HUDEP-2 (cell line): ENCODE data around the gene KRT2.
A peak's percentile ranks its signal among the peaks of the same experiment; 100 is the strongest.

ENCODE experiments used
- DNase-seq, 76 experiments: peaks; one replicate each; lab custom pipeline; 2025; ENCODE audit not compliant: unreplicated experiment in 76 of 76; lab: John Stamatoyannopoulos, UW

KRT2 gene

DNA sequence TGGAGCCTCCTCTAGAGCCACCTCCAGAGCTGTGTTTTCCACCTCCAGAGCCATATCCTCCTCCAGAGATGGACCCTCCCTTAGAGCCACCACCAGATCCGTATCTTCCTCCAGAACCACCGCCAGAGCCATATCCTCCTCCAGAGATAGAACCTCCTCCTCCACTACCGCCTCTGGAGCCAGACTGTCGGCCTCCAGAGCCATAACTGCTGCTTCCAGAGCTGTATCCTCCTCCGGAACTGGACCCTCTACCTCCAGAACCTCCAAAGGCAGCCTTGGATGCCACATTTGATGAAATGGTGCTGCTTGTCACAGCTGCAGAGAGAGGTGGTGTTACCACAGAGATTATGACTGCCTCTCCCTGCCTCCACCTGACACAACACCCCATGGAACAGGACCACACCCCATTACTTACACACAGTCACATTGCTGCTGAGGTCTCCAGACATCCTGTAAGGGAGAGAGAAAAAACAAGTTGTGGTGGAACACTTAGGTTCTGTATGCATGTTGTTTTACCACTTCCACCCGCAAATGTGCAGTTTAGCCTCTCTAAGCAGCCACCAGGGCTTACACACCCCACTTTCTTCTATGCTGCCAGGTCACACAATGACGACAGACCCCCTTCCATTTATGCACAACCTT lies 6.8 kb downstream of the KRT2 start:
- DNase-seq: peak in 4 of 76 experiments; percentile 4 to 39 (median 20)

DNA sequence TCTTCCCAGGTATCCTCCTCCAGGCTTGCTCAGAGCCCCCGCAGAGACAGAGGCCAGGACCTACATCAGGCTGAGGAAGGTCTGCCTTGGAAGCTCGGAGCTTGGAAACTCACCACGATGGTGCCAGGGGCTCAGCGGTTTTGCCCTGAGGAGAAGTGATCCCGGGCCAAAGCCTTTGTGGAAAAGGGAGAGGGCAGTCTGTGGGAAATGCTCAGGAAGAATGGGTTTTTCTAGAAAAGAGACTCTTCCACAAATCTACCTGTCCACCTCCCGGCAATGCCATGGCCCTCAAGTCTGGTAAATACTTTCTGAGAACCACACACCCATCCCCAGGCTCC lies 8.0 kb downstream of the KRT2 start:
- no peak for DNase-seq

DNA sequence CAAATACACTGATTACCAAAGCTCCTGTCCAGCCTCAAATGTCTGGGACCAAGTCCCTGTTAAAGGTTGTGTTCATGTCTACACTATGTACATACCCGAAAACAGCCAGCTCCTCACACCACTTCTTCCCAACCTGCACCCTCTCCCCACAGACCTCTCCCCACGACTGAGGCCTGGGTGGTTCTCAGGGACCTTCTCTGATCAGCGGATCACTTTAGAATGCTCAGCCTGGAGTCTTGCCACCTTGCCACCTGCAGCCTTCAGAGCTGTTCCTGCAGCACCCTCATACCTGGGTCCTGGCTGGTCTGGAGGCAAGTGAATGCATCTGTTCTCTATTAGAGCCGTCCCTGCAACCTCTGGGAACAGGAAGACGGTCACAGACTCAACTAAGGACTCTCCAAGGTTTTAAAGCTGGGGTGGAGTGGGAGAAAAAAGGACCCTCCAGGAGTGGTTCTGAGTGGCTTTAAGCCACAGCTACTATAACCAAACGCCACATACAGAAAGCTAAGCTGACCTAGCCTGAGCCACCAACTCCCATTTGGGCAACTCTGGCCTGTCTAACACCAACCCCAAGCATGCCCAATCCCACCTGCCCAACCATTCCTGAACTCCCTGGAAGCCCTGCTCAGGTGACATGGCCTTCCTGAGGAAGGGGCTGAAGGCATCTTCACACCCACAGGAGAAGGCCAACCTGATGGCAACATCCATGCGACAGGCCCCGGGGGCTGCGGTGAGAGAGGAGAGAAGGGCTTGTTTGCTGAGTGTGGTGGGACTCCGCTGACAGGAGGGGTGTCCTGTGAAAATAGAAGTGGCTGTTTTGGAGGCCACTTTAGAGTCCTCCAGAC lies 8.6 kb downstream of the KRT2 start:
- DNase-seq: no peak

- DNase-seq: no peak
Observed at GRCh38 chr12:52641468-52641867, 10.5 kb downstream of the KRT2 start.

- no peak for DNase-seq
Observed at GRCh38 chr12:52637299-52637698, 14.7 kb downstream of the KRT2 start.

- no peak for DNase-seq
Observed at GRCh38 chr12:52636592-52637258, 15.3 kb downstream of the KRT2 start.

DNA sequence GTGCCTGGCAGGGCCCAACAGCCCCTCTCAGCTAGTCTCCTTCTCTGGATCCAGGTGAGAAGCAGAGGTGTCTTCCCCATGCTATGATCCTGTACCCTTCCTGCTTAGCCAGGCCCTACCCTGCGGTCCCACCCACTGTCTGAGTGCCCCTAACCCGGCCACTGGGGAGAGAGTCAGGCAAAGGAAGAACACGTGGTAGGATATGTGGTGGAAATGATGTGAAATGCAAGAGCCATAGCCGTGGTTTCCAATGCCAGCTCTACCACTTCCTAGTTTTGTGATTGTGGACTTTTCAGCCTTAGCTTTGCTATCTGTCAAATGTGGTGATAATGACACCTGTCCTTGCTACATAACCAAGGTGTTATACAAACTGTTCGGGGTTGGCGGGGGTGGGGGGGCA lies 15.8 kb downstream of the KRT2 start:
- no peak for DNase-seq

- peak in 56 of 76 experiments; percentile 5 to 80 (median 52) for DNase-seq
Observed at GRCh38 chr12:52634266-52635056, 17.6 kb downstream of the KRT2 start.

DNA sequence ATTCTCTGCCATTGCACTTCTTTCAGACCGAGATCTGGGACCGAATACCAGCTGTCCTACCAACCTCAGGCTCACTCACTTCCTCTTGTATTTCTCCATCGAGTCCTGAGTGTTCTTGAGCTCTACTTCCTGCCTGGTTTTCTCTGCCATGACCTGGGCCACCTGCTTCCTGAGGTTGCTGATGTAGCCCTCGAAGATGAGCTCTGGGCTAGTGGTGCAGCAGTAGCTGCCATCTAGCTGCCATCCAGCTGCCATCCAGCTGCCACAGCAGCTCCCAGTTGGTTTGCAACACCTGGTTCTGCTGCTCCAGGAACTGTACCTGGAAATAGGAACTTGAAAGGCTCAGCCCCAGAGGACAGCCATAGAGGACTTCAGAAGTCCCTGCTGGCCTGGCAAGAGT lies 18.6 kb downstream of the KRT2 start:
- DNase-seq: no peak

- no peak for DNase-seq
Observed at GRCh38 chr12:52632656-52633055, 19.4 kb downstream of the KRT2 start.

- no peak for DNase-seq
Observed at GRCh38 chr12:52631676-52632459, 20.1 kb downstream of the KRT2 start.

GRCh38 chr12:52631264-52631663 lies 20.7 kb downstream of the KRT2 start:
- no peak for DNase-seq

DNA sequence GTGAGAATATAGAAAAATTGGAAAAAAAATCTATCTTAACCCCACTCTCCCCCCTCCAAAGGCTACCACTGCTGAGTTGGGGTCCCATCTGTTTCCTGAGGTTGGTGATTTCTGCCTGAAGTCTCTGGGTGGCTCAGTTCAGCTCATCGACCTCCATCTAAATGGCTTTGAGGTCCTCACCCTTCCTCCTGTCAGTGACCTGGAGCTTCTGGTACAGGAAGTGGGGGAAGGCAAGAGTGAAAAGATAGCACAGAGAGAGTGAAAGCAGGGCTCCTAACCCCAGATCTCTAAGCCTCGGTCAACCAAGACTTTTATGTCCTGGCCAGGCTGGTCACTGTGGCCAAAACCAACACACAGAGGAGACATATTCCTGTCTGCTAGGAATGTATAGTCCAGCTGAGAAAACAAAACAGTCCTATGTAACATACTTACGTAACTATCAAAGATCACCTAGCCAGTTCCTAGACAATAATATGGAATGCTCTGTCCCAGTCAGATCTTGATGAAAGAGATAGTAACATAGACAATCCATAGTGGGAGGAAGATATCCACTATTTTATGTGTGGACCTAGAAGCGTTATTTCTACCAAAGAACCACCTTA lies 21.3 kb downstream of the KRT2 start:
- no peak for DNase-seq

- DNase-seq: no peak
Observed at GRCh38 chr12:52630008-52630500, 22.0 kb downstream of the KRT2 start.

GRCh38 chr12:52629281-52630007 lies 22.6 kb downstream of the KRT2 start:
- no peak for DNase-seq

- DNase-seq: no peak
Observed at GRCh38 chr12:52628841-52629240, 23.2 kb downstream of the KRT2 start.

DNA sequence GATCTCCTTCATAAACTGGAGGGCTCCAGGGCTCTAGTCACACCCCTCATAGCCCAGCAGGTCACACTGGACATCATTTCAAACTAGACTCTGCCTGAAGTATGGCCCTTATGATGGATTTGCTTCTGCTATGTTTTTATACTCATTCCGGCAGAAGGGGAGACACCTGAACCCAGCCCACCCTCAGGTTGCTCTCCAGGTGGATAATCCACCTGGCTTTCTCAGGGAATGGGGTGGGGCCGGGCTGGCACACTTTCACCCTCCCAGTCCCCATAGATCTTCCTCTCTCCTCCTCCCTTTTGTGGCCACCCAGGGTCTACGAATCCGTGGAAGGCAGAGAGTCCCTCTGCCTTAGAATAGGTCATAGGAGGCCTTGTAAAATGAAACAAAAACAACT lies 23.9 kb downstream of the KRT2 start:
- DNase-seq: no peak

DNA sequence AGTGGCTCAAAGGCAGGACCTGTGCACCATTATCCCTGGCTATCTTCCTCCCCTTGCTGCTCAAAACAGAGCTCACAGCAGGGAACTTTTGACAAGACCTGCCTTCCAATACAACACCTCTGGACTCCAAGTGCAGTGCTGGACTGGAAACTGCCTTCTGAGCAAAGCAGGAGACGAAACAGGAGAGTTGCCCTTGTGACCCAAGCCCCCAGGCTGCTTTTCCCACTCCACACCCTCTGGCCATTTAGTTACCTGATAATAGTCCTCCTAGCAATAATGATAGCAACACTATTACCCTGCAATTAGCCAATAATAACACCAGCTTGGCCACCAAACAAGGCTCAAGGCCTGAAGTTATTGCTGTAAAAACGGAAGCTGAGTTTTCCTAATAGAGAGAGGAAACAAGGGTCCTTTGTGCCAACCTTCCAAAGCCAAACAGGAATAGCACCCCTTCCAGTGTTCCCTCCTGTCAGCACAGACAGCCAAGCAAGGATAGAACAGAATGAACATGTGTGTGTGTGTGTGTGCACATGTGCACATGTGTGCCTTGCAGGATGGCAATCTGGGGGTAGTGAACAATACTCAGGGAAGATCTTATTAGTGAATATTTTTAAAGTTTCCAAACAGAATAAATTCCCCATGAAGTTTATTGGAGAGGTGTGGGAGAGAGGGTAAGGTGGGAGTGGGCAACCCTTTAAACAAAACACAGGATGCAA lies 24.5 kb downstream of the KRT2 start:
- no peak for DNase-seq
